MM.1S (cell line): ENCODE data around the gene UPP2.

Experiments used
- DNase-seq: peaks from one replicate; pipeline ENCODE4 v3.0.0-alpha.2; 2015
- H2AFZ ChIP-seq: fragments of 300-600 bp; sonication (generic); 2 replicates; pipeline ENCODE4 v1.6.0; 2016; ENCODE audit warnings: antibody characterized with exemption, low read length
- H3F3A ChIP-seq: fragments of 300-600 bp; sonication (generic); 2 replicates; pipeline ENCODE4 v1.6.1; 2016; ENCODE audit warnings: mild to moderate bottlenecking, antibody characterized with exemption, low read length, moderate library complexity, mixed read lengths; ENCODE audit not compliant: insufficient read depth
- H3K27ac ChIP-seq: fragments of 300-600 bp; sonication (generic); 2 replicates; pipeline ENCODE4 v1.5.1; 2016; ENCODE audit warnings: mild to moderate bottlenecking, low read length
- H3K27me3 ChIP-seq: fragments of 300-600 bp; sonication (generic); replicated peaks from 2 replicates; pipeline ENCODE4 v1.6.0; 2016; ENCODE audit warnings: low read length; ENCODE audit not compliant: insufficient read depth
- H3K36me3 ChIP-seq: fragments of 300-600 bp; sonication (generic); replicated peaks from 2 replicates; pipeline ENCODE4 v1.6.1; 2016; ENCODE audit warnings: mild to moderate bottlenecking, low read length, mixed read lengths; ENCODE audit not compliant: insufficient read depth
- H3K4me1 ChIP-seq: fragments of 300-600 bp; sonication (generic); 2 replicates; pipeline ENCODE4 v1.6.1; 2016; ENCODE audit warnings: low read length, mixed read lengths
- H3K4me2 ChIP-seq: fragments of 300-600 bp; sonication (generic); 2 replicates; pipeline ENCODE4 v1.6.0; 2016; ENCODE audit warnings: low read depth, low read length
- H3K4me3 ChIP-seq: fragments of 300-600 bp; sonication (generic); 2 replicates; pipeline ENCODE4 v1.5.1; 2016; ENCODE audit warnings: low read length, mixed read lengths
- H3K79me2 ChIP-seq: fragments of 300-600 bp; sonication (generic); 2 replicates; pipeline ENCODE4 v1.6.1; 2016; ENCODE audit warnings: mixed run types, low read length, mixed read lengths
- H3K9ac ChIP-seq: fragments of 300-600 bp; sonication (generic); 2 replicates; pipeline ENCODE4 v1.6.1; 2016; ENCODE audit warnings: low read length, mixed read lengths
- H3K9me2 ChIP-seq: fragments of 300-600 bp; sonication (generic); replicated peaks from 2 replicates; pipeline ENCODE4 v1.6.1; 2016; ENCODE audit warnings: mild to moderate bottlenecking, low read length, mixed read lengths; ENCODE audit not compliant: insufficient read depth
- H3K9me3 ChIP-seq: fragments of 300-600 bp; sonication (generic); replicated peaks from 2 replicates; pipeline ENCODE4 v1.6.1; 2016; ENCODE audit warnings: mild to moderate bottlenecking, low read length, mixed read lengths; ENCODE audit not compliant: insufficient read depth
- H4K20me1 ChIP-seq: fragments of 300-600 bp; sonication (generic); 2 replicates; pipeline ENCODE4 v1.6.1; 2016; ENCODE audit warnings: mild to moderate bottlenecking, low read length, moderate library complexity, mixed read lengths; ENCODE audit not compliant: insufficient read depth
- CTCF ChIP-seq: fragments of 300-600 bp; sonication (generic); IDR thresholded peaks from 2 replicates; pipeline ENCODE4 v1.5.1; 2016; ENCODE audit warnings: antibody characterized with exemption, low read length, mixed read lengths
- EZH2 ChIP-seq: fragments of 300-600 bp; sonication (generic); optimal IDR thresholded peaks from 2 replicates; pipeline ENCODE3; 2017; ENCODE audit warnings: low read depth, mild to moderate bottlenecking, antibody characterized with exemption, low read length, mixed read lengths
- EZH2phosphoT487 ChIP-seq: fragments of 300-600 bp; sonication (generic); IDR thresholded peaks from 2 replicates; pipeline ENCODE4 v1.6.1; 2018; ENCODE audit warnings: antibody characterized with exemption, low read length

The UPP2 gene

GRCh38 chr2:158134055-158134454, 32.4 kb downstream of the UPP2 start:
- Histone ChIP-seq H3K79me2 (no peaks in the 10 kb centered on the region), H4K20me1 (no peaks in the 10 kb centered on the region), H3K27me3 (no peaks in the 10 kb centered on the region), H3K9ac (no peak overlapping the region), H3F3A (no peaks in the 10 kb centered on the region), H3K27ac (no peak overlapping the region), H2AFZ (no peak overlapping the region), H3K36me3 (no peaks in the 10 kb centered on the region), H3K9me2 (no peaks in the 10 kb centered on the region), H3K9me3 (no peaks in the 10 kb centered on the region), H3K4me1 (no peaks in the 10 kb centered on the region), H3K4me2 (no peak overlapping the region), H3K4me3 (no peak overlapping the region)
- TF ChIP-seq CTCF (no peak), EZH2 (no peak), EZH2phosphoT487 (no peak)
- no peak for DNase-seq

GRCh38 chr2:158134655-158135054, 33.0 kb downstream of the UPP2 start:
- no peaks in the 10 kb centered on the region for H3K9me3 ChIP-seq
- TF ChIP-seq CTCF (no peak), EZH2 (no peak), EZH2phosphoT487 (no peak)
- no peak for DNase-seq
- H3K9me2 ChIP-seq, result no peaks in the 10 kb centered on the region
- no peak overlapping the region for H3K4me2 ChIP-seq
- no peaks in the 10 kb centered on the region for H3K27me3 ChIP-seq
- H3K4me1 ChIP-seq, result no peaks in the 10 kb centered on the region
- no peaks in the 10 kb centered on the region for H3K79me2 ChIP-seq
- H3F3A ChIP-seq, result no peaks in the 10 kb centered on the region
- H4K20me1 ChIP-seq, result no peaks in the 10 kb centered on the region
- H3K36me3 ChIP-seq, result no peaks in the 10 kb centered on the region
- no peak overlapping the region for H3K27ac ChIP-seq
- H2AFZ ChIP-seq, result no peak overlapping the region
- H3K4me3 ChIP-seq, result no peak overlapping the region
- H3K9ac ChIP-seq, result no peak overlapping the region

DNA sequence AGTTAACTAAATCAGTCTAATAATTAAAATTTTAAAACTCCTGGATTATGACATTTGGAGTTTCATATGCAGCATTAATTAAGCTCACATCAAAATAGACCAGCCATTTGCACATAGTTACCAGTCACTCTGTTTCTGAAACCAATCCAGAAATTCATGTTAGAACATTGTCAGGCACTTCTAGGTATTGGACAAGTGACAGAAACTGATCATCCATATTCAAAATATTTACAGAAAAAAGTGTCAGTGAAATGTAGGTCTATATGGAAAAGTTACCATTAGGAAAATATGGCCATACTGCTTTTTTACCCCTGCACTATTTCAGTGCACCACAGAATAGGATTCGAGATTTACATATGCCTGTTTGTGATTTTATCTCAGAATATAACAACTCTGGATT, 33.4 kb downstream of the UPP2 start:
- Histone ChIP-seq H3K9ac (no peak overlapping the region), H3K4me2 (no peak overlapping the region), H3K4me1 (no peaks in the 10 kb centered on the region), H3F3A (no peaks in the 10 kb centered on the region), H3K9me3 (no peaks in the 10 kb centered on the region), H4K20me1 (no peaks in the 10 kb centered on the region), H3K27me3 (no peaks in the 10 kb centered on the region), H3K4me3 (no peak overlapping the region), H3K36me3 (no peaks in the 10 kb centered on the region), H3K27ac (no peak overlapping the region), H2AFZ (no peak overlapping the region), H3K79me2 (no peaks in the 10 kb centered on the region), H3K9me2 (no peaks in the 10 kb centered on the region)
- no peak for TF ChIP-seq EZH2
- TF ChIP-seq CTCF, result no peak
- TF ChIP-seq EZH2phosphoT487, result no peak
- no peak for DNase-seq
